ENCODE data around the gene CPA4. TPM values are rescaled to one million over a fixed set of nuclear protein-coding genes. Genes with fewer than 3 reads are reported as not detected.

The CPA4 gene
- total RNA-seq, 1 donor from 2014 or later = 7.4 TPM

GRCh38 chr7:130322615-130323014 is 29.7 kb downstream of the CPA4 start:
- Mint-ChIP-seq H3K27me3 (no peaks in the 10 kb centered on the region), H3K4me1 (ENCODE audit: unreplicated experiment) (peaks cover 12% of the 10 kb centered on the region), H3K9me3 (peaks cover 17% of the 10 kb centered on the region), H3K27ac (peak overlapping the region; percentile 41), H3K4me3 (no peak overlapping the region), H3K36me3 (peaks cover 7% of the 10 kb centered on the region)
- DNase-seq (ENCODE audit: extremely low spot score, unreplicated experiment) = no peak
- TF ChIP-seq, protein P1, sequence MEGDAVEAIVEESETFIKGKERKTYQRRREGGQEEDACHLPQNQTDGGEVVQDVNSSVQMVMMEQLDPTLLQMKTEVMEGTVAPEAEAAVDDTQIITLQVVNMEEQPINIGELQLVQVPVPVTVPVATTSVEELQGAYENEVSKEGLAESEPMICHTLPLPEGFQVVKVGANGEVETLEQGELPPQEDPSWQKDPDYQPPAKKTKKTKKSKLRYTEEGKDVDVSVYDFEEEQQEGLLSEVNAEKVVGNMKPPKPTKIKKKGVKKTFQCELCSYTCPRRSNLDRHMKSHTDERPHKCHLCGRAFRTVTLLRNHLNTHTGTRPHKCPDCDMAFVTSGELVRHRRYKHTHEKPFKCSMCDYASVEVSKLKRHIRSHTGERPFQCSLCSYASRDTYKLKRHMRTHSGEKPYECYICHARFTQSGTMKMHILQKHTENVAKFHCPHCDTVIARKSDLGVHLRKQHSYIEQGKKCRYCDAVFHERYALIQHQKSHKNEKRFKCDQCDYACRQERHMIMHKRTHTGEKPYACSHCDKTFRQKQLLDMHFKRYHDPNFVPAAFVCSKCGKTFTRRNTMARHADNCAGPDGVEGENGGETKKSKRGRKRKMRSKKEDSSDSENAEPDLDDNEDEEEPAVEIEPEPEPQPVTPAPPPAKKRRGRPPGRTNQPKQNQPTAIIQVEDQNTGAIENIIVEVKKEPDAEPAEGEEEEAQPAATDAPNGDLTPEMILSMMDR (conservative IDR thresholded peaks at IDR 0.05) = no peak

DNA sequence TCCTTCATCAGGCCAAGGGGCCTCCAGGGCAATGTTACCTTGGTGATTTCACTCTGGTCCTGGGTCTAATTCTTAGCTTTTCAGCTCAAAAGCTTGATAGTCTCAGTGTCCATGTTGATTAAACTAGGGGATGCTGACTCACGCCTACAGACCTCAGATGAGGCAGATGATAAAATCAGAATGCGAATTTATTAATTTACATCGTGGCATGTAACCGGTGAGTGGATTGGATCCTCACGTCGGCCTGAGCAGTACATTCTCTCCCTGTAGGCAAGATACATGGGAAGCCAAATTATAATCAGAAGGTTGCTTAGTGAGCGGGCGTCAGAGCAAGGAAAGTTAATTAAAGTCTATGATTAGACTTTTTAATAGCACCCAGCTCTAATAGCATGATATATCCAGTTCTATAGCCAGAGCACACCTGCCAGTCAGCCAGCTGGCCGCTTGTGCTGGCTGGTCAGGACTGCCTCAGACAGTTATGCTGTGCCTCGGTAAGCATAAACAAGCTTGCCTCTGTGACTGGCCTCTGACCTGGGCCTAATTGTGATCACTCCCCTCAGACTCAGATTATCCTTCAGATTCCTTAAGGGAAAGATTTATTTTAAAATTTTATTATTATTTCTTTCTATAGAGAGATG is 31.5 kb downstream of the CPA4 start:
- peaks cover 10% of the 10 kb centered on the region for H3K4me1 Mint-ChIP-seq (ENCODE audit: unreplicated experiment)
- no peaks in the 10 kb centered on the region for H3K27me3 Mint-ChIP-seq
- H3K4me3 Mint-ChIP-seq = no peak overlapping the region
- H3K36me3 Mint-ChIP-seq = peaks cover 3% of the 10 kb centered on the region
- DNase-seq (ENCODE audit: extremely low spot score, unreplicated experiment) = no peak
- peaks cover 13% of the 10 kb centered on the region for H3K9me3 Mint-ChIP-seq
- TF ChIP-seq, protein P1 (conservative IDR thresholded peaks at IDR 0.05) = no peak
- no peak overlapping the region for H3K27ac Mint-ChIP-seq

DNA sequence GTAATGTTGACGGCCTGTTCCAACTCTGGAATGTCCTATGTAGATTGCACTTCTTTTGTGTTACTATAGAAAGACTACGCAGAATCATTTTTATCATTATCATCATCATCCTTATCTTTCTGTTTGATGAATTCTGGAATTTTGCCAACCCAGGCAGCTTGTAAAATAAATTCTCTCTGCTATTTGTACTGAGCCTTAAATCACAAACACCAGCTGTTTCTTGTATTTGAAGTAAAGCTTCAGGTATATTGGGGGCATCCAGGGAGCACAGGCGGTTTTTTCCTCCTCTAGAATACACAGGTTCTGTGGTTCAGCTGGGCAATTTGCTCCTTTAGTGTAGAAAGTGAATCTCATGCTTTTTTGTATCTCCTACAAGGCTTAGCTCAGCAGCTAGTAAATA is 36.7 kb downstream of the CPA4 start:
- TF ChIP-seq, protein P1 (conservative IDR thresholded peaks at IDR 0.05) = no peak
- Mint-ChIP-seq H3K27me3 (no peaks in the 10 kb centered on the region), H3K27ac (no peak overlapping the region), H3K36me3 (peaks cover 3% of the 10 kb centered on the region), H3K4me3 (no peak overlapping the region), H3K9me3 (peaks cover 13% of the 10 kb centered on the region), H3K4me1 (ENCODE audit: unreplicated experiment) (peaks cover 25% of the 10 kb centered on the region)
- no peak for DNase-seq (ENCODE audit: extremely low spot score, unreplicated experiment)

DNA sequence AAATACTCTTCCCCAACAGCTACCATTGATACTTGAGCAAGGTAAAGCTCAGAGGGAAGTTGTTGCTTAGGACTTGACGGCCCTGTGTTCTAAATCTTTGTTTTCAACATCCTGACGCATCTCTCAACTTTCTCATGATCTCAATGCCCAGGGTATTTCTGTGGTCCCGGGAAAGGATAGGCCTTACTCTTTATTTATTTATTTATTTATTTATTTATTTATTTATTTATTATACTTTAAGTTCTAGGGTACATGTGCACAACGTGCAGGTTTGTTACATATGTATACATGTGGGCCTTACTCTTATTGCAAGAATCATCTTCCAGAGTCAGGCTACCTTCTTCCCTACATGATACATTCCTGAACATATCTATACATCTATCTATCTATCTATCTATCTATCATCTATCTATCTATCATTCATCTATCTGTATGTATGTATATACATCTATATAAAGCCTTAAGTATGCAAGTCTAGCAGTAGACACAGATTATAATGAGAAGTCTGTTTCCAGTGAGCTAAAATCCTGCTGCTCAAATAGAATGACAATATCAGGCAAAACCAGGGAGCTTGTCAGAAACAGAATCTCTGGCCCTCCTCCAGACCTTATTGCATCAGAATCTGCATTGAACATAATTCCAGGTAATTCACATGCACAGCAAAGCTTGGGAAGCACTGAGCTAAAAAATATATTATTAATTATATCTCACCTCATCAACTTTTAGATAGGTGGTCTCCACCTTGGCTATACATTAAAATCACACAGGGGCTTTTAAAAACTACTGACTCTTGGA is 39.5 kb downstream of the CPA4 start:
- H3K27ac Mint-ChIP-seq = no peak overlapping the region
- no peaks in the 10 kb centered on the region for H3K36me3 Mint-ChIP-seq
- no peaks in the 10 kb centered on the region for H3K27me3 Mint-ChIP-seq
- no peak for DNase-seq (ENCODE audit: extremely low spot score, unreplicated experiment)
- peaks cover 25% of the 10 kb centered on the region for H3K4me1 Mint-ChIP-seq (ENCODE audit: unreplicated experiment)
- H3K4me3 Mint-ChIP-seq = no peak overlapping the region
- TF ChIP-seq, protein P1 (conservative IDR thresholded peaks at IDR 0.05) = no peak
- peaks cover 13% of the 10 kb centered on the region for H3K9me3 Mint-ChIP-seq

DNA sequence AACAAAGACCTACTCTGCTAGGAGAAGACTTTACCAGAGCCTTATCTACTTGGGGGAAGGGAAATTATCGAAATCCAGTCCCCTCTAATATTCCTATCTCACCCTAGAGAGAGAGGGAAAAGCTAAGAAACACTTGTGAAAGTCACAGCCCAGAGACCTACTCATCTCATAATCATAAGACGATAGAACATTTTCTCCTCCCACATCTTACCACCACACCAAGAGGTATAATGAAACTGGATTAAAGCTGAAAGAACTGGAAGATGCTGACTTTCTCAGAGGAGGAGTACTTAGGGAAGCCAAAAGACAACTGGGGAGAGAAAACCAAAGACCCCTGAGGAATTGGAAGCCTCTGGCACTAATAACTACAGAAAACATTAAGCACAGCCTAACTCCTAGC is 40.9 kb downstream of the CPA4 start:
- Mint-ChIP-seq H3K4me1 (ENCODE audit: unreplicated experiment) (peaks cover 25% of the 10 kb centered on the region), H3K36me3 (no peaks in the 10 kb centered on the region), H3K9me3 (peaks cover 13% of the 10 kb centered on the region), H3K27ac (no peak overlapping the region), H3K4me3 (no peak overlapping the region), H3K27me3 (no peaks in the 10 kb centered on the region)
- DNase-seq (ENCODE audit: extremely low spot score, unreplicated experiment) = no peak
- TF ChIP-seq, protein P1 (conservative IDR thresholded peaks at IDR 0.05) = no peak
